GM19025 (cell line): ENCODE measurements around the gene ACBD4.

ENCODE experiments used
- ATAC-seq: cut with Tn5 transposase; IDR thresholded peaks from one replicate; pipeline ENCODE4 v1.9.1; 2021; ENCODE audit warnings: mild to moderate bottlenecking, low read depth, moderate library complexity; ENCODE audit not compliant: unreplicated experiment

The ACBD4 gene

GRCh38 chr17:45135192-45135977 lies at the start of gene ACBD4:
ACBD4 (plus strand) TSS chr17:45135687; CDS start chr17:45136145, 458 bp downstream.
- peak; percentile 77 for ATAC-seq

GRCh38 chr17:45086391-45086790 lies 49.1 kb upstream of the ACBD4 start:
- ATAC-seq: no peak

- no peak for ATAC-seq
Observed at GRCh38 chr17:45086865-45087503, 48.5 kb upstream of the ACBD4 start.

- ATAC-seq: no peak
Observed at GRCh38 chr17:45087504-45087975, 47.9 kb upstream of the ACBD4 start.

GRCh38 chr17:45087978-45088377 lies 47.5 kb upstream of the ACBD4 start:
- no peak for ATAC-seq

- no peak for ATAC-seq
Observed at GRCh38 chr17:45088741-45089140, 46.7 kb upstream of the ACBD4 start.

GRCh38 chr17:45090711-45091110 lies 44.8 kb upstream of the ACBD4 start:
- no peak for ATAC-seq

GRCh38 chr17:45091778-45092425 lies 43.6 kb upstream of the ACBD4 start:
- no peak for ATAC-seq

- no peak for ATAC-seq
Observed at GRCh38 chr17:45092911-45093430, 42.5 kb upstream of the ACBD4 start.

- ATAC-seq: no peak
Observed at GRCh38 chr17:45093444-45094110, 41.9 kb upstream of the ACBD4 start.

GRCh38 chr17:45096141-45096540 lies 39.3 kb upstream of the ACBD4 start:
- no peak for ATAC-seq

- no peak for ATAC-seq
Observed at GRCh38 chr17:45096926-45097325, 38.6 kb upstream of the ACBD4 start.

- no peak for ATAC-seq
Observed at GRCh38 chr17:45098081-45098868, 37.2 kb upstream of the ACBD4 start.

- no peak for ATAC-seq
Observed at GRCh38 chr17:45098869-45099616, 36.4 kb upstream of the ACBD4 start.

- ATAC-seq: no peak
Observed at GRCh38 chr17:45101546-45101882, 34.0 kb upstream of the ACBD4 start.

- ATAC-seq: no peak
Observed at GRCh38 chr17:45101883-45102811, 33.3 kb upstream of the ACBD4 start.

- ATAC-seq: no peak
Observed at GRCh38 chr17:45102856-45103255, 32.6 kb upstream of the ACBD4 start.

- no peak for ATAC-seq
Observed at GRCh38 chr17:45103269-45103795, 32.2 kb upstream of the ACBD4 start.
